HepG2 (cell line): Measurements from ENCODE around the gene COLEC12. TPM values are rescaled to one million over a fixed set of nuclear protein-coding genes. Genes with fewer than 3 reads are reported as not detected.

Experiments used
- ATAC-seq: fragments of 200-7000 bp; cut with Tn5 transposase; 3 replicates; pipeline ENCODE4 v1.9.1; 2020; ENCODE audit warnings: mild to moderate bottlenecking, moderate library complexity
- BruUV-seq: library from RNA; stranded (reverse); fragments of 400-500 nt; replicated peaks from 2 replicates; lab custom pipeline; 2021; lab: Mats Ljungman, UMichigan
- CTCF ChIA-PET: fragments of 300-600 bp; formaldehyde crosslinking; extraction: SDS; loops from one replicate; lab custom pipeline; 2021; ENCODE audit warnings: low total read pairs, inconsistent platforms, low intra/inter-chr PET ratio; lab: Yijun Ruan, JAX
- POLR2A ChIA-PET: fragments of 350-600 bp; sonication (Branson Sonifier 250); formaldehyde crosslinking; loops from one replicate; lab custom pipeline; 2020; ENCODE audit warnings: antibody characterized with exemption, inconsistent platforms; lab: Yijun Ruan, JAX
- DNase-seq: peaks from one replicate; pipeline ENCODE4 v3.0.0-alpha.2; 2015; ENCODE audit warnings: low spot score
- FAIRE-seq: peaks from 3 replicates; lab custom pipeline; 2011; peaks lifted over from hg19 to GRCh38; lab: Jason Lieb, UNC
- H2AFZ ChIP-seq: one replicate; pipeline ENCODE4 v1.6.1; 2011; ENCODE audit warnings: low read length, inconsistent platforms
- H3K27ac ChIP-seq: fragments of 300-600 bp; 3 replicates; pipeline ENCODE4 v1.8.0; 2011; ENCODE audit warnings: mixed run types, mild to moderate bottlenecking, mixed read lengths, low read length, inconsistent platforms; ENCODE audit not compliant: insufficient read depth; ENCODE audit errors: extremely low read length
- H3K27me3 ChIP-seq, 2 experiments: fragments of 200-600 bp in 1 of 2; 2 replicates in 1 of 2; 3 replicates in 1 of 2; pipeline versions ENCODE4 v1.6.0 to v1.8.0; 2011; ENCODE audit warnings: low read length in 2 of 2, mild to moderate bottlenecking in 2 of 2, moderate library complexity in 2 of 2, inconsistent platforms in 1 of 2; ENCODE audit not compliant: insufficient read depth in 2 of 2, control insufficient read depth in 1 of 2
- H3K36me3 ChIP-seq, 2 experiments: fragments of 200-600 bp in 1 of 2; replicated peaks in 1 of 2; 2 replicates in 1 of 2; 3 replicates in 1 of 2; pipeline versions ENCODE4 v1.5.1 to v1.8.0; 2011; ENCODE audit warnings: low read length in 2 of 2, inconsistent platforms in 1 of 2; ENCODE audit not compliant: insufficient read depth in 2 of 2, control insufficient read depth in 1 of 2
- H3K4me1 ChIP-seq: 2 replicates; pipeline ENCODE4 v1.5.1; 2012; ENCODE audit warnings: low read length, inconsistent platforms; ENCODE audit not compliant: insufficient read depth
- H3K4me2 ChIP-seq: 2 replicates; pipeline ENCODE4 v1.6.0; 2011; ENCODE audit warnings: low read depth, low read length, inconsistent platforms
- H3K4me3 ChIP-seq, 3 experiments: fragments of 200-600 bp in 1 of 3; sonication (generic), shearing (Covaris generic) in 1 of 3; replicated peaks in 1 of 3; 2 replicates each; pipeline ENCODE4 v1.5.1; 2011 to 2016; ENCODE audit warnings: low read length in 3 of 3, inconsistent platforms in 2 of 3, low read depth in 2 of 3, mild to moderate bottlenecking in 2 of 3, control low read depth in 1 of 3, mixed read lengths in 1 of 3; ENCODE audit not compliant: insufficient read depth in 1 of 3
- H3K79me2 ChIP-seq: one replicate; pipeline ENCODE4 v1.6.1; 2011; ENCODE audit warnings: low read length, inconsistent platforms; ENCODE audit not compliant: insufficient read depth
- H3K9ac ChIP-seq: 2 replicates; pipeline ENCODE4 v1.6.0; 2011; ENCODE audit warnings: mild to moderate bottlenecking, low read depth, low read length, inconsistent platforms; ENCODE audit not compliant: insufficient read depth
- H3K9me3 ChIP-seq: 2 replicates; pipeline ENCODE4 v1.5.1; 2012; ENCODE audit warnings: mild to moderate bottlenecking, low read length
- H4K20me1 ChIP-seq: 2 replicates; pipeline ENCODE4 v1.6.0; 2011; ENCODE audit warnings: inconsistent platforms, mild to moderate bottlenecking, low read length, moderate library complexity; ENCODE audit not compliant: insufficient read depth
- KLF13 ChIP-seq: sonication (generic); formaldehyde crosslinking; IDR thresholded peaks from 2 replicates; pipeline ENCODE4 v1.4.0; 2020; ENCODE audit warnings: mild to moderate bottlenecking, missing genetic modification reagents
- TIGD3 ChIP-seq: sonication (generic); formaldehyde crosslinking; IDR thresholded peaks from 2 replicates; pipeline ENCODE4 v1.5.1; 2020; ENCODE audit warnings: mild to moderate bottlenecking, missing genetic modification reagents, borderline replicate concordance
- ZNF747 ChIP-seq: sonication (generic); formaldehyde crosslinking; IDR thresholded peaks from 2 replicates; pipeline ENCODE4 v1.8.1; 2023; ENCODE audit warnings: missing genetic modification reagents, mild to moderate bottlenecking, borderline replicate concordance
- WGBS: methylation state at CpG from one replicate; pipeline ENCODE4 v1.1.6; 2017; ENCODE audit warnings: low lambda C conversion rate; 5-methylcytosine and 5-hydroxymethylcytosine counted together
- in situ Hi-C: cut with HindIII; loops from 2 replicates; pipeline ENCODE4 v1.10.0; 2017; ENCODE audit warnings: low pct_unique_long_range_greater_than_20kb; ENCODE audit not compliant: extremely low pct_ligation_motif_present
- intact Hi-C: fragments of 100-400 bp; cut with micrococcal nuclease; formaldehyde crosslinking; loops from one replicate; pipeline ENCODE4 v1.10.0; 2022; ENCODE audit not compliant: unreplicated experiment
- polyA plus RNA-seq, 8 experiments: library from polyadenylated mRNA; depleted of rRNA in 3 of 8; stranded (reverse) in 7 of 8; unstranded in 1 of 8; fragments of >200 nt; fragmentation: Illumina TruSeq in 4 of 8; extraction: Trizol in 4 of 8; gene quantifications; 2 replicates each; pipeline versions ENCODE4 v1.2.1 to v1.2.3, GENCODE V29; 2011 to 2016; ENCODE audit warnings: low read depth in 4 of 8, missing spikeins in 1 of 8, mixed read lengths in 1 of 8; ENCODE audit not compliant: insufficient read depth in 1 of 8
- total RNA-seq, 5 experiments: library from RNA; depleted of rRNA; stranded (reverse); fragments of >200 nt; fragmentation: Illumina TruSeq; extraction: Trizol; gene quantifications; 2 replicates each; pipeline ENCODE4 v1.2.3, GENCODE V29; 2016; ENCODE audit warnings: low read depth in 1 of 5
- TF ChIP-seq, protein P1 (sequence below): sonication (generic); formaldehyde crosslinking; conservative IDR thresholded peaks from 2 replicates; pipeline ENCODE4 v1.8.0; 2022; ENCODE audit warnings: low read depth, missing genetic modification reagents
- TF ChIP-seq, protein P2 (sequence below): sonication (generic); formaldehyde crosslinking; IDR thresholded peaks from 2 replicates; pipeline ENCODE4 v1.4.0; 2020; ENCODE audit warnings: missing genetic modification reagents, borderline replicate concordance

Gene COLEC12
- total and polyA plus RNA-seq, 2 of the 13 experiments (the other 11 are each of a cell fraction or from before 2014, with no cell fraction given): 0.02 to 0.11 TPM

- Histone ChIP-seq H2AFZ (no peak overlapping the region), H3K79me2 (no peaks in the 10 kb centered on the region), H3K4me2 (no peak overlapping the region), H3K4me1 (no peaks in the 10 kb centered on the region), H3K27me3 (no peaks in the 10 kb centered on the region), H4K20me1 (no peaks in the 10 kb centered on the region), H3K36me3 (no peaks in the 10 kb centered on the region), H3K9me3 (no peaks in the 10 kb centered on the region), H3K27ac (no peak overlapping the region), H3K4me3 (no peak overlapping the region), H3K9ac (no peak overlapping the region)
- WGBS: 57% methylated on average over 5 of the region's 5 CpGs
- TF ChIP-seq ZNF747 (CRISPR knock-in tag) (no peak), TIGD3 (CRISPR knock-in tag) (no peak), KLF13 (CRISPR knock-in tag) (no peak)
- TF ChIP-seq, protein P1, sequence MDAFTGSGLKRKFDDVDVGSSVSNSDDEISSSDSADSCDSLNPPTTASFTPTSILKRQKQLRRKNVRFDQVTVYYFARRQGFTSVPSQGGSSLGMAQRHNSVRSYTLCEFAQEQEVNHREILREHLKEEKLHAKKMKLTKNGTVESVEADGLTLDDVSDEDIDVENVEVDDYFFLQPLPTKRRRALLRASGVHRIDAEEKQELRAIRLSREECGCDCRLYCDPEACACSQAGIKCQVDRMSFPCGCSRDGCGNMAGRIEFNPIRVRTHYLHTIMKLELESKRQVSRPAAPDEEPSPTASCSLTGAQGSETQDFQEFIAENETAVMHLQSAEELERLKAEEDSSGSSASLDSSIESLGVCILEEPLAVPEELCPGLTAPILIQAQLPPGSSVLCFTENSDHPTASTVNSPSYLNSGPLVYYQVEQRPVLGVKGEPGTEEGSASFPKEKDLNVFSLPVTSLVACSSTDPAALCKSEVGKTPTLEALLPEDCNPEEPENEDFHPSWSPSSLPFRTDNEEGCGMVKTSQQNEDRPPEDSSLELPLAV: no peak
- TF ChIP-seq, protein P2, sequence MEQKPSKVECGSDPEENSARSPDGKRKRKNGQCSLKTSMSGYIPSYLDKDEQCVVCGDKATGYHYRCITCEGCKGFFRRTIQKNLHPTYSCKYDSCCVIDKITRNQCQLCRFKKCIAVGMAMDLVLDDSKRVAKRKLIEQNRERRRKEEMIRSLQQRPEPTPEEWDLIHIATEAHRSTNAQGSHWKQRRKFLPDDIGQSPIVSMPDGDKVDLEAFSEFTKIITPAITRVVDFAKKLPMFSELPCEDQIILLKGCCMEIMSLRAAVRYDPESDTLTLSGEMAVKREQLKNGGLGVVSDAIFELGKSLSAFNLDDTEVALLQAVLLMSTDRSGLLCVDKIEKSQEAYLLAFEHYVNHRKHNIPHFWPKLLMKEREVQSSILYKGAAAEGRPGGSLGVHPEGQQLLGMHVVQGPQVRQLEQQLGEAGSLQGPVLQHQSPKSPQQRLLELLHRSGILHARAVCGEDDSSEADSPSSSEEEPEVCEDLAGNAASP (CRISPR knock-in tag): no peak
- intact Hi-C loops (no loop called here), in situ Hi-C loops (no loop called here)
- DNase-seq (no peak), FAIRE-seq (no peak), ATAC-seq (no peak)
- POLR2A ChIA-PET: no interaction called here
- CTCF ChIA-PET: no interaction called here
- BruUV-seq: no TSS peak
These were observed 80.8 kb downstream of the COLEC12 start for GRCh38 chr18:419541-420175.
